Measurements from ENCODE around the gene MARS1. TPM values are rescaled to one million over a fixed set of nuclear protein-coding genes. Genes with fewer than 3 reads are reported as not detected.

MARS1 gene
- total RNA-seq, 1 donor from 2014 or later: 257 TPM

DNA sequence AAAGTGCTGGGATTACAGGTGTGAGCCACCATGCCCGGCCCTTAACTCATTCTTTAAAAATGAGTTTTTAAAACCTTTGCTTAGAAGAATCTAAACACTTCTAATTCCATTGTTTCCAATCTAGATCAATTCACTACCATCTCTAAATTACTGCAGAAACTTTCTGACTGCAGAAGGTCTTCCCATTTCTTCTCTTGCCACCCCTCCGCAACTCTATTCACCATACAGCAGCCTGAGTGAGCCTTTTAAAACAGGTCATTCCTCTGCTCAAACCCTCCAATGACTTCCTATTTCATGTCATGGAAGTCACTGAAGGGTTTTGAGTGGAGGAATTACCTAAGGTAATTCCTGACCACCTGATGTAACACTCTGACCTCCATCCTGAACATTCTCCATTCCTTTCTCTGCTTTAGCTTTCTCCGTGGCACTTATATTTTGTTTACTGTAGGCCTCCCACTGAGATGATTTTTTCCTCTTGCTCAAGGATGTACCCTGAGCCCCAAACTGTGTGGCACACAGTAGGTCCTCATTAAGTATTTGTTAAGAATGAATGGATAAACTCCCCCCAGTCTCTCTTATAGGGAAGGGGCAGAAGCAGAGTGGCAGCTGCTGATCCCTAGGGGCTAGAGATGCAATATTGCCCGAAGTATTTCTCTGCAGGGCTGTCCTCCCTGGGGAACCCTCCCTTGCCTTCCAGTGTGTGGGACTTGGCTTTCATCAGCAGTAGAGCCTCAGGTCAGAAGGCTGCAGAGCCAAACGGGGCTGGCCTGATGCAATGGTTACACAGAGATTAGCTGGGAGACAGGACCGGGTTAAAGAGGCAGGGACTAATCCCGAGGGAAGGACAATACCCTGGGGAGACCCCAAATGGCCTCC, 31.3 kb downstream of the MARS1 start:
- TF ChIP-seq, protein P1, sequence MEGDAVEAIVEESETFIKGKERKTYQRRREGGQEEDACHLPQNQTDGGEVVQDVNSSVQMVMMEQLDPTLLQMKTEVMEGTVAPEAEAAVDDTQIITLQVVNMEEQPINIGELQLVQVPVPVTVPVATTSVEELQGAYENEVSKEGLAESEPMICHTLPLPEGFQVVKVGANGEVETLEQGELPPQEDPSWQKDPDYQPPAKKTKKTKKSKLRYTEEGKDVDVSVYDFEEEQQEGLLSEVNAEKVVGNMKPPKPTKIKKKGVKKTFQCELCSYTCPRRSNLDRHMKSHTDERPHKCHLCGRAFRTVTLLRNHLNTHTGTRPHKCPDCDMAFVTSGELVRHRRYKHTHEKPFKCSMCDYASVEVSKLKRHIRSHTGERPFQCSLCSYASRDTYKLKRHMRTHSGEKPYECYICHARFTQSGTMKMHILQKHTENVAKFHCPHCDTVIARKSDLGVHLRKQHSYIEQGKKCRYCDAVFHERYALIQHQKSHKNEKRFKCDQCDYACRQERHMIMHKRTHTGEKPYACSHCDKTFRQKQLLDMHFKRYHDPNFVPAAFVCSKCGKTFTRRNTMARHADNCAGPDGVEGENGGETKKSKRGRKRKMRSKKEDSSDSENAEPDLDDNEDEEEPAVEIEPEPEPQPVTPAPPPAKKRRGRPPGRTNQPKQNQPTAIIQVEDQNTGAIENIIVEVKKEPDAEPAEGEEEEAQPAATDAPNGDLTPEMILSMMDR (conservative IDR thresholded peaks at IDR 0.05): no peak
- Mint-ChIP-seq H3K27ac (ENCODE audit: unreplicated experiment) (peak overlapping the region; percentile 100), H3K4me3 (peak overlapping the region; percentile 100), H3K9me3 (no peaks in the 10 kb centered on the region), H3K4me1 (peaks cover 52% of the 10 kb centered on the region), H3K36me3 (ENCODE audit: low read depth) (peaks cover 19% of the 10 kb centered on the region), H3K27me3 (ENCODE audit: low read depth) (peaks cover 18% of the 10 kb centered on the region)
- DNase-seq (ENCODE audit: low read depth, low spot score): peak; percentile 12

DNA sequence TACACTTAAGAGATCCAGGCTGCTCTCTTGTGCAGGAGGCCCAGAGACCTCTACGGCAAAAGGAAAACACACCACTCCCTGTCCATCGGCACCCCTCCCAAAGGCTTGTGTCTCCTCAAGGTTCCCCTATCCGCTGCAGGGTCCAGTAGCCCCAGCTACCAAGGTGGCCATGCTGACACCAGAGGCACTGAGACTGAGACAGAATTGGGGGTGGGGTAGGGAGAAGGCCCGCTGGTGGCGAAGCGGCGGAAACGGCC, 31.9 kb downstream of the MARS1 start:
- H3K36me3 Mint-ChIP-seq (ENCODE audit: low read depth): peaks cover 19% of the 10 kb centered on the region
- peaks cover 18% of the 10 kb centered on the region for H3K27me3 Mint-ChIP-seq (ENCODE audit: low read depth)
- peak overlapping the region; percentile 100 for H3K4me3 Mint-ChIP-seq
- H3K4me1 Mint-ChIP-seq: peaks cover 57% of the 10 kb centered on the region
- H3K9me3 Mint-ChIP-seq: no peaks in the 10 kb centered on the region
- TF ChIP-seq, protein P1 (conservative IDR thresholded peaks at IDR 0.05): no peak
- peak overlapping the region; percentile 100 for H3K27ac Mint-ChIP-seq (ENCODE audit: unreplicated experiment)
- DNase-seq (ENCODE audit: low read depth, low spot score): no peak

DNA sequence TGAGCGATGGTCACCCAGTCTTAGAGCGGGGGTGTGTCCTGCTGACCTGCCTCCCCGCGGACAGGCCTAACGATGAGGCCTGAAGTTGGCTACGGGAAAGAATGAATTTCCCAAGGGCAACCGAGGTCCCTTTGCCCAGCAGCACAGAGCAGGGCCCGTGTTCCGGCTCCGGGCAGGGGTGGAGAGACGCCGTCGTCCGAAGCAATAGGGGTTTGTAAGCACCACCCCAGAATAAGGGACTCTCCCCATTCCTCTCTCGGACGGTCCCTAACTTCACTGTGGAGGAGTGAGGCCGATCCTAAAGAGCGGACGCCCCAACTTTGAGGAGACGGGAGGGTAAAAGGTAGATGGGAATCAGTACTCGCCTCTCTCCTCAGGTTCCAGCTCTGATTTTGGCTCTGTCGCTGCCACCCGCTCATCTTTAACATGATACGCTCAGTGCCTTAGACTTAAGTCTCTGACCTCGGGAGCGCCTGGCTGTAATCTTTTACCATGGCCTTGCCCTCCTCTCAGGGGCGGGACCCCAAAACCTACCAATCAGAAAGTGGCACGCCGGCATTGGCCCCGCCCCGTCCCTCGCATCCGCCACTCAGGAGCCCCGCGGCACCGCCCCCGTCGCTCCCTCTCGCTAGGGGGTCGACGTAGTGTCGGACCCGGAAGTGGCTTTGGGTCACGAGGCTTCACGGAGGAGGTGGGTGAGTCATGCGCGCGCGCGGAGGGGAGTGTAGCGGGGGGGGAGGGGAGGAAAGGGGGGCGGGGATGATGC, 32.4 kb downstream of the MARS1 start, which contains the start of gene DDIT3:
DDIT3 (minus strand) TSS at position 462 of the 766 bp plus-strand sequence. CDS start 3,108 bp downstream, outside the sequence.
- Mint-ChIP-seq H3K36me3 (ENCODE audit: low read depth) (peaks cover 19% of the 10 kb centered on the region), H3K27ac (ENCODE audit: unreplicated experiment) (peak within 1 kb of the TSS; percentile 100), H3K4me3 (peak within 1 kb of the TSS; percentile 100), H3K27me3 (ENCODE audit: low read depth) (peaks cover 18% of the 10 kb centered on the region), H3K4me1 (peaks cover 60% of the 10 kb centered on the region), H3K9me3 (no peaks in the 10 kb centered on the region)
- peak; percentile 99 for DNase-seq (ENCODE audit: low read depth, low spot score)
- TF ChIP-seq, protein P1 (conservative IDR thresholded peaks at IDR 0.05): no peak

DNA sequence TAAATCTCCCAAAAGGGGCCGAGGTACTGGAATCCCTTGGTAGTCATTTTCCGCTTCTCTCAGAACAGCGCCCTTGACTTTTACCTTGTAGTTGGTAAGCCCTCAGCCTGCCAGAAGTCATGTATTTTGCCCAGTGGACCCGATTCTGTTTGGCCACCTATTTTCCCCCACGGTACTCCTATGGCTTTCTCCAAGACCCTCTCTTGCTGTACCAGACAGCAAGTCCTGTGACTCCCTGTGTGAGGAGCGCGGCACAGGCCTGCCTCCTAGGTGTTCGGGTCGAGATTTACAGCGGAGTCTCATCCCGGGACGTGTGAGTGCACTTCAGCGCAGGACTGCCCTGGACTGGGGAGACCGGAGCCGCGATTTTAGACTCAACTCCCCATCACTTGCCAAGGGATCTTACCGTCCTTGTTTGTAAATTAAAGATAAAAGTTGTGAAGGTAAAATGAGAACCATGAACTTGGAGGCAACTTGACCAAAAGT, 33.7 kb downstream of the MARS1 start:
- TF ChIP-seq, protein P1 (conservative IDR thresholded peaks at IDR 0.05): no peak
- no peaks in the 10 kb centered on the region for H3K9me3 Mint-ChIP-seq
- peak overlapping the region; percentile 100 for H3K4me3 Mint-ChIP-seq
- peaks cover 19% of the 10 kb centered on the region for H3K36me3 Mint-ChIP-seq (ENCODE audit: low read depth)
- DNase-seq (ENCODE audit: low read depth, low spot score): peak; percentile 28
- H3K27ac Mint-ChIP-seq (ENCODE audit: unreplicated experiment): peak overlapping the region; percentile 98
- peaks cover 18% of the 10 kb centered on the region for H3K27me3 Mint-ChIP-seq (ENCODE audit: low read depth)
- peaks cover 60% of the 10 kb centered on the region for H3K4me1 Mint-ChIP-seq

DNA sequence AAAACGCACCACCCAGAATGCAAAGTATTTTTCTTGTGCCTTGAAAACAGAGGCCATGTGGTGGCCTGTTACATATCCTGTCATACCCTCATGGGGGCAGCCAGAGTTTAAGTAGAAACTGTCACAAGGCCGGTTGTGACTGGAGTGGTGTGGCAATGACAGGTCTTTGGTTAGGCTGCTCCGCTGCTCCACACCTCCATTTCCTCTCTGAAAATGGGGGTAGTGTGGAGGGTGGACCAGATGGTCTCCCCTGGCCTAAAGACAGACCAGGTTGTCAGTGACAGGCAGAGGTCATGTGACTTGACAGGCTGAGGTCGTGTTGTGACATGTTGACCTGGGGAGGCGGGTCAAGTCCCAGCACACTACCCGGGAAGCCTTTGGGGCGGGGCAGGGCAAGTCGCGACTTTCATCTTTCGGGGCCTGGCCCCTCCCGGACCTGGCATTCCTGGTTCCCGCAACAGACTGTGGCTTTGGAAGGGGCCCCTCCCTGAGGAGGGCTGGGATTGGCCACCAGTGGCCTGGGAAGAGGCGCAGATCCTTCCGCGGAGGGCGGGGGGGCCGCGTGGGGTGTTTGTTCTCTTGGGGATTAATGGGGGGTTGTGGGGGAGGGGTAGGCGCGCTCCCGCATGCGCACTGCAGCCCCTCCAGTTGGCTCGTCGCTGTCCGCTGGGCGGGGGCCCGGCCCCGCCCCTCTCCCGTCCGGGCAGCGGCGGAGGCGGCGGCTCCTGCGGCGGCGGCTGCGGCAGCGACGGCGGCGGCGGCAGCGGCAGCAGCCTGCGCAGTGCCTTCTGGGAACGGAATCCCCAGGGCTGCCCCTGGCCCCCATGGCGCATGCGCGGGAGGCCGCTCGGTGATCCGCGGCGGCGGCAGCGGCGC, 34.4 kb downstream of the MARS1 start, which contains the start of gene MBD6:
MBD6 (plus strand) TSS at position 814 of the 876 bp plus-strand sequence. CDS start 1,480 bp downstream, outside the sequence.
- DNase-seq (ENCODE audit: low read depth, low spot score): peak; percentile 84
- Mint-ChIP-seq H3K4me3 (peak within 1 kb of the TSS; percentile 100), H3K9me3 (no peaks in the 10 kb centered on the region), H3K36me3 (ENCODE audit: low read depth) (peaks cover 16% of the 10 kb centered on the region), H3K4me1 (peaks cover 60% of the 10 kb centered on the region), H3K27ac (ENCODE audit: unreplicated experiment) (peak within 1 kb of the TSS; percentile 98), H3K27me3 (ENCODE audit: low read depth) (peaks cover 18% of the 10 kb centered on the region)
- TF ChIP-seq, protein P1 (conservative IDR thresholded peaks at IDR 0.05): no peak

Data from neural crest cell (in vitro differentiated cells).